NCI-H1930 (cell line): ENCODE results near the gene SGCD.

ENCODE experiments used
- DNase-seq, 2 experiments: peaks; one replicate each; lab custom pipeline; 2025; lab: John Stamatoyannopoulos, UW

Gene SGCD

GRCh38 chr5:156779436-156779835 is 452.5 kb downstream of the SGCD start:
- DNase-seq: no peak

- DNase-seq: no peak
Measured at GRCh38 chr5:156783092-156783491, 456.1 kb downstream of the SGCD start.

DNA sequence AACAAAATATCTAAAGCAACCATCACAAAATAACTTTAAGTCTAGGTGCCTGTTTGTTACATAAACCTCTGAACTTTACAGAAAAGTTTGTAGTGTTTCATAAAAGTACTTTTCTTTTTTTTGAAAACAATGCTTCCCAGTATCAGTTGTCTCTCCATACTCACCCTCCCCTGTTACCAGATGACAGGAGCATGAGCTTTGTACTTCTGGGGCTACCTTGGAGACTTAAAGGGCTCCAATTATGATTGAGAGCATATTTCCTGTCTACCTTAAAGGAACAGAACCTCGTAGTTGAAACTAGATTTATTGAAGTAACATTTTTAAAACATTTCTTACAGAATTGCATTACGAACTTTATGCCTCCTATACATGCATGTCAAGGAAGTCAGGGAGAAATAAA is 467.7 kb downstream of the SGCD start:
- no peak for DNase-seq

GRCh38 chr5:156798201-156798600 is 471.2 kb downstream of the SGCD start:
- DNase-seq: no peak

DNA sequence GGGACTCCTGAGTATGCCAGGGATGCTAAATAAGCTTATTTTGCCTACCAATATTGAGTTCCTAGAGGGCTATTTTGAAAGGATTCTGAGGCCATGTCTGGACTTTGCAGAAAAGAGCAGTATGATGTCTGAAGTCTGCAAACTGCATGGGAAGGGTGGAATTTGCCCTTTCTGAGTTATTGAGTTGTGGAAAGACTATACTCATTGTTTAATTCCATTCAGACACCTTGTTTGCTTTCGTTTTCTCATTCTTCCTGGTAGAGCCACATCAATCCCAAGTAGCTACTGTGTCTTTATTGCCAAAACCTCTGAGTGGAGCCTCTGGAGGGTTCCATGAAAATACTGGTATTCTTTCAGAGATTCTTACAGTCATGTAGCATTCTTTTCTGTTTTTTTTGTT is 472.2 kb downstream of the SGCD start:
- no peak for DNase-seq

GRCh38 chr5:156800929-156801328 is 474.0 kb downstream of the SGCD start:
- DNase-seq: no peak

- DNase-seq: no peak
Measured at GRCh38 chr5:156802501-156802900, 475.5 kb downstream of the SGCD start.

- DNase-seq: no peak
Measured at GRCh38 chr5:156803404-156803803, 476.4 kb downstream of the SGCD start.

- no peak for DNase-seq
Measured at GRCh38 chr5:156812959-156813358, 486.0 kb downstream of the SGCD start.

DNA sequence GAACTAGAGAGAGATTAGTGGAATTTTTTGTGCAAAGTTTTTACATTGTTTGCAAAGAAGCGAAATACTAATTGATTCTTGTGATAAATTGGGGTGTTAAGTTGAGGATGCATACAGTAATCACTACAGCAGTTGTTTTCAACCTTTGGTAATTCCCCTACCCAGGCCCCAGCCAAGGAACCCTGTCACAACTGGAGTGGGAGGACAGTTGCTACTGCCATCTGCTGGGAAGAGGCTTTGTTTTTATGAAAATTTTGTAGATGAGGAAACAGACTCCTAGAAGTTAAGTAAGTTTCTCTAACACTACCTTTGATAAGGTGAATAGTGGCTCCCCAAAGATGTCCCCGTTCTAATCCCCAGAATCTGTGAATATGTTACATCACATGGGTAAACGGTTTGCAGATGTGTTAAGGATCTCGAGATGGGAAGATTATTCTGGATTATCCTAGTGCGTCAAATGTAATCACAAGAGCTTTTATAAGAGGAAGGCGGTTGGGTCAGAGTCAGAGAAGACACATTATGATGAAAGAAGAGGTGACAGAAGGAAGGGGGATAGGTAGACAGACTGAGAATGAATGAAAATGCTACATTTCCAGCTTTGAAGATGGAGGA is 489.1 kb downstream of the SGCD start:
- no peak for DNase-seq
